Right ventricle myocardium superior (tissue), 1 donor: ENCODE results near the gene MOB2. TPM values are rescaled to one million over a fixed set of nuclear protein-coding genes. Genes with fewer than 3 reads are reported as not detected.

Experiments used
- ATAC-seq: fragments of 200-7000 bp; cut with Tn5 transposase; one replicate; pipeline ENCODE4 v1.9.1; 2020; ENCODE audit warnings: mild to moderate bottlenecking; ENCODE audit not compliant: poor library complexity
- DNase-seq: peaks from one replicate; pipeline ENCODE4 v3.0.0-alpha.2; 2020
- intact Hi-C: fragments of 100-400 bp; cut with DNase I; formaldehyde crosslinking; loops from one replicate; pipeline ENCODE4 v1.11.2; 2022
- long read RNA-seq: library from polyadenylated mRNA; unstranded; transcript quantifications from one replicate; pipeline ENCODE4 v2.0.0, GENCODE V29; 2021
- total RNA-seq: library from RNA; stranded (reverse); fragmentation: NEBNext Ultra II Directional; extraction: Animal tissue kit (Norgen Biotek cat#: 25700); gene quantifications from one replicate; pipeline ENCODE4 v1.2.1, GENCODE V29; 2021
- donor health status: DM: no; HTN: yes; CAD: no; lungs with severe emphysema.

MOB2 gene, protein sequence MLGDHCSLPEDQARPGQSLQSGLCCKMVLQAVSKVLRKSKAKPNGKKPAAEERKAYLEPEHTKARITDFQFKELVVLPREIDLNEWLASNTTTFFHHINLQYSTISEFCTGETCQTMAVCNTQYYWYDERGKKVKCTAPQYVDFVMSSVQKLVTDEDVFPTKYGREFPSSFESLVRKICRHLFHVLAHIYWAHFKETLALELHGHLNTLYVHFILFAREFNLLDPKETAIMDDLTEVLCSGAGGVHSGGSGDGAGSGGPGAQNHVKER
- total RNA-seq, result 46.1 TPM
- long read RNA-seq, partial matches to known transcripts, result 58 of 74 reads
- long read RNA-seq, other reads (novel, unspliced or antisense), result 11 of 74 reads

DNA sequence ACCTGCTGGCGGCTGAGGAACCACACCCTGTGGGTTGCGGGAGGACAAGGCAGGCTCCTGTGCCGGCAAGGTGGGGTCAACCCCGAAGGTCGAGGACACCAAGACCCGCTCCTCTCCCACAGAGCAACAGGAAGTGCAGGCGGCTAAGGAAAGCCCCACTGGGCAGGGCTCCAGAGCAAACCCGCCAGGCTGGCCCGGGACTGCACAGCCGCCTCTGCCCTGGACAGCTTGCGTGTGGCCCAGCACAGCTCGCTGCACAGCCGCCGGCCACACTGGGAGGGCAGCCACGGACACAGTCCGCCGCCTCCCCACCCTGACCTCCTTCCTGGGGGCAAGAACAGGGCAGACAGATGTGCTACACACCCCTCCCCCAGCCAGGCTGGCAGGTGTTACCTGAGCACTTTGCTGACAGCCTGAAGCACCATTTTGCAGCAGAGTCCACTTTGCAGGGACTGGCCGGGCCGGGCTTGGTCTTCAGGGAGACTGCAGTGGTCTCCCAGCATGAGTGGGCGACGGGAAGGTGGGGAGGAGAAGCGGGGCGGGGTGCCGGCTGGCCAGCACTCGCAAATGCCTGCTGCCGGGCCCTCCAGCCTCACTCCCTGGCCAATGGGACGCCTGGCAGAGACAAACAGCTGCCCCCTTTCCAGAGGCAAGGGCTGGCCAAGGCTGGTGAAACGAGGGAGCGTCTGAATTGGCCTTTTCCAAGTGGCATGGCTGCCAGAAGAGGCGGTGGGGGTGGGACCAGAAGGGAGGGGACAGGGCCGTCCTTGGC is at the start of gene MOB2:
Gene MOB2 (minus strand): TSS at position 726 of the 772 bp plus-strand sequence. CDS start 223 bp downstream, at position 503.
- DNase-seq (peak; percentile 61), ATAC-seq (peak; percentile 64)
- intact Hi-C loops, result no loop called here

DNA sequence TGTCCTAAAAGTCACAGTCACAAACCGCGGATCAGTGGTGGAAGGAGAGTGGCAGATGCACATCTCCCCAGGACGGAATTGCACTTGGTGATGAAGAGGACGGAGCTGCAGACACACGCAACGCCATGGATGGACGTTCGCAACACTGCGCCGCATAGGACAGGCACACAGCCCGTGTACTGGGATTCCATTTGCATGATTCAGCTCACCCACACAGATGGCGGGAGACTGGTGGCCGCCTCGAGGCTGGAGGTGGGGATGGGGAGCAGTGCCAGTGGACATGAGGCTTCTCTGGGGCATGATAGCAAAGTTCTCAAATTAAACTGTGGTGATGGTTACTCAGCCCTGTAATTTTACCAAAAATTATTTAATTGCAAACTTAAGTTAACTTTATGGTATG is 48.1 kb upstream of the MOB2 start:
- intact Hi-C loops, result loop anchor here (10.0 kb wide), 1 partner anchor 230 kb away; the partner anchor contains the start of gene TOLLIP
- DNase-seq, result no peak
- no peak for ATAC-seq

DNA sequence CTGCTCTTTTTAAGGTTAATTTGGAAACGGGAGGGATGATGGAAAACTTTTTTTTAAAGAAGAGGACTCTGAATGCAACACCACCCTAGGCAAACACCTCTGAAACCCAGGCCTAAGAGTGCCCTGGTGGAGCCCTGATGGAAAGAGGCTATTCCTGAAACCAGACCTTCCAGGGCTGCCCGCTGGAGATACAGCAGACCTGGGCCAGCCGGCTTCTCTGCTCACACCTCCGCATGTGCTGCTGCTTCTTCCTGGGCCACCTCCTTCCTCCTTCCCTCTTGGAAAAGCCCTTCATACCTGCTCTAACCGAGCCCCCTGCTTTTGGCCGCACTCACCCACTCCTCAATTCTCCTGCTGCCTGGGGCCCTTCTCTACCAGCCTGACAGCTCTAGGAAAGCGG is 47.6 kb upstream of the MOB2 start:
- intact Hi-C loops, result loop anchor here (10.0 kb wide), 1 partner anchor 229 kb away; the partner anchor contains the start of gene TOLLIP
- DNase-seq (peak; percentile 16), ATAC-seq (no peak)

DNA sequence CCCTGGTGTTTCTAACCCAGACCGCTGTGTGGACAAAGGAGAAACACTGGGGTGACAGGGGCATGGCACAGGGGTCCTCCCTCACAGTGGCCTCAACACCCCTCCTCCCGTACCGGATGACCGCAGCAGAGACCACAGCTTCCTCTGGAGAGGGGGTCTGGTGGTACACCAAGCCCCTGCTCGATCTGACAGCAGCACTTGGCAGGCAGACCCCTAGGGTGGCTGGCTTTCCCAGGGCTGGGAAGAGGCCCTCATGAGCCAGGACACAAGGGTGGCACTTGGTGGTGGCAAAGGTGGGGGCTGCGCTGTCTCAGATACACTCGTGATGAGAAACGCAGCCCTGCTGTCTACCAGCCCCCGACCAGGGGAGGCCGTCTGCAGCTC is 46.8 kb upstream of the MOB2 start:
- DNase-seq (peak; percentile 31), ATAC-seq (no peak)
- intact Hi-C loops, result loop anchor here (10.0 kb wide), 1 partner anchor 229 kb away; the partner anchor contains the start of gene TOLLIP

DNA sequence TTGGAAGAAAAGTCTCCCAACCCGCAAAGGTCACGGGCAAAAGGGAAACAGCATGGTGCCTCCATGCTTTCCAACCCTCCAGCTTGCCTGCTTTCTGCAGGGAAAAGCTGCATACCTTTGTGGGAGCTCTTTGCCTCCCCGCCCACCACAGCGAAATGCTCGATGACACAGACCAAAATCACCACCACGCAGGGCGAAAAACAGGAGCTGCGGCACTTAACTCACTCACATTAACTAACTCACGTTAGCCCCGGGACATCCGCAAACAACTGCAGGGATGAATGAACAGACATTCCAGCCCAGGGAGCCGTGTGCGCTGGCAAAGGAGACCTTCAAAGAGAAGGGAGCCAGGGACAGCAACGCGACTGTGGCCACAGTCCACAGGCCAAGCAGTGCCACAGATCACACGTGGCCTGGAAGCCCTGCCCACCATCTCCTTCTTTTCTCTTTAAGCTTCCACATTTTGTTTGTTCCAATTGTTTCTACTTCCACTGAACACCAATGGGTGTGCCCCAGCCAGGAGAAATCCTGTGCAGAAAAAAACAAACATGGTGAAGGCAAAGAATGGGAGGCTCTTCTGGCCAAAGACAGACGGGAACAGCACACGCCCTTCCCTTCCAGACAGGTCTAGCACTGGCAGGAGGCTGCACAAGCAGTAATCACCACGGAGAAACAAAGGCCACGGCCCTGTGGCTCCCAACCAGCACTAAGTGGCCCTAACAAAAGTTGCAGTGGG is 46.2 kb upstream of the MOB2 start:
- DNase-seq (peak; percentile 32), ATAC-seq (no peak)
- intact Hi-C loops, result loop anchor here (10.0 kb wide), 1 partner anchor 228 kb away; the partner anchor contains the start of gene TOLLIP

DNA sequence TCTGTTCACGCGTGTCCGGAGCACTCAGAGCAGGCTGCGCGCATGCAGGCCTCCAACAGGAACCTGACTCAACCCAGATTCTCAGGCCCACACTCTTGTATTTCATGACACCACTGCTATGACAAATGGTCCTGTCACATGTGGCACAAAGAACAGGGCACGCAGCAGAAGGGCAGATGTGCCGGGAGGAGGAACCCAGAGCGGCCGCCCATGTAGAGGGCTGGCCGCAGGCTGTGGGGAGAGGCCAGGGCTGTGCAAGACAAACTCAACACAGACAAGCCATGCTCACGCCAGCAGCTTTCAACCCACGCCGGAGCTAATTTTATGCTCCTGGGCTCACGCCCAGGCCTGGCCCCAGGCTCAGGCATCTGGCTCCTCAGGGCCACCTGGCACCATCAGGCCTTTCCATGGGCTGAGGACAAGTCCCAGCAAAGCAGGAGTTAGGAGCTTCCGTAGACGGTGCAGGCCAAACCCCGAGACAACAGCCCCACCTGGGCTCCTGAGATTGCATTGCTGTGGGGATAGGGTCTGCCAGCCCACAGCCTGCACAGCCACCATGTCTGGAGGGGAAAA is 45.5 kb upstream of the MOB2 start:
- peak; percentile 92 for ATAC-seq
- intact Hi-C loops, result loop anchor here (10.0 kb wide), 1 partner anchor 227 kb away; the partner anchor contains the start of gene TOLLIP

DNA sequence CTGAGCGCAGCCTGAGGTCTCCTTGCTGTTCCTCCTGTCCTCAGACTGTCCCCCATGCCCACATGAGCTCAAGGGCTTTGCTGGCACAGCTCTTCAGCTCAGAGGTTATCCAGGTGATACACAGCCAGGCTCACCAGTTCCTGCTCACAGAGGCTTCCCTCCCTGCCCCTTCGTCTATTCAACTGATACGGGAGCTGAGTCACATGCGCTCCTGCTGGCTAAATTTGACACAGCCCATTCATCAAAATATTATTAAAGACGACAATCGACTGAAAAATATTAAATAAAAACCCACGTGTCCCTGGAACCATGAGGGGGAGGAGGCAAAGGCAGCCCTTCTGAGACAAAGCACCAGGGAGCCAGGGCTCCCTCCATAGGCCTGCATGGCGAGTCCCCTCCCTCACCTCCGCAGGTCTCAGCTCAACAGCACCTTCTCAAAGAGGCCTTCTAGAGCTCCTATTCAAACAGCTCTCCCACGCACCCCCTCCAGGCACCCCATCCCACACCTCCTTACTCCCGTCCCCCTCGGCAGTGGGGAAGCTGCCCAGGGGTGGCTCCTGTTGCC is 45.0 kb upstream of the MOB2 start:
- intact Hi-C loops, result loop anchor here (10.0 kb wide), 1 partner anchor 227 kb away; the partner anchor contains the start of gene TOLLIP
- DNase-seq (peak; percentile 37), ATAC-seq (peak; percentile 55)

More for the DNA sequence above, 45.5 kb upstream of the MOB2 start:
- peak; percentile 86 for DNase-seq

DNA sequence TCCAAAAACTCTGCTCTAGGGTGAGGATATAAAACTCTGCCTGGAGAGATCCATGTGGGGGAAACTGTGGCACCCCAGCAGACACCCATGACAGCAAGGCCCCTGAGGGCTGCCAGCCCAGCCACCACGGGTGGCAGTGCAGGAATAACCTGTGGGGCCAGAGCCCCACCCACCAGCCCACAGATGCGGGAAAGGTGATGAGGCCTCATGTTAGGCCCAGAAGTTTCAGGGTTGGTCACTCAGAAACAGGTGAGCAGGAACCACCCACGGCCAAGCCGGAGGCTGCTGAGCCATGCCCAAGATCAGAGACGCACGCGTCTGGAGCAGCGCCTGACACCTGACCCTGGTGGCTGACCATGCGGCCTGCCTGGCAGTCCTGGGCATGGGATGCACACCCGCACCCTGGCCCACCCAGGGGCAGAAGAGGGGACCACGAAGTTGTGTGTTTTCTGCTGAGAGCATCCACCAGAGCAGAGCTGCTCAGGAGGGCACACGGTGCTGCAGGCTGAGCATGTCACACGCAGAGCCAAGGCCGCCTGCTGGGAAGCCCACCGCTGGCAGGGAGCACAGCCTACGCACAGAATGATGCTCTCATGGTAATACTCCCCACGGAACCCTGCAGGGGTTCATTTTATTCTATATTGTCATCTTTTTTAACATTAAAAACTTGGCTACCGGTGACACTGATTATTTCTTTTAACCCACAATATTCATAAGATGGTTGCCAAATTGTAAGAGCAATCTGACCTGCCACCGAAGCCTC is 44.3 kb upstream of the MOB2 start:
- intact Hi-C loops, result loop anchor here (10.0 kb wide), 1 partner anchor 226 kb away; the partner anchor contains the start of gene TOLLIP
- DNase-seq, result peak; percentile 29
- no peak for ATAC-seq

DNA sequence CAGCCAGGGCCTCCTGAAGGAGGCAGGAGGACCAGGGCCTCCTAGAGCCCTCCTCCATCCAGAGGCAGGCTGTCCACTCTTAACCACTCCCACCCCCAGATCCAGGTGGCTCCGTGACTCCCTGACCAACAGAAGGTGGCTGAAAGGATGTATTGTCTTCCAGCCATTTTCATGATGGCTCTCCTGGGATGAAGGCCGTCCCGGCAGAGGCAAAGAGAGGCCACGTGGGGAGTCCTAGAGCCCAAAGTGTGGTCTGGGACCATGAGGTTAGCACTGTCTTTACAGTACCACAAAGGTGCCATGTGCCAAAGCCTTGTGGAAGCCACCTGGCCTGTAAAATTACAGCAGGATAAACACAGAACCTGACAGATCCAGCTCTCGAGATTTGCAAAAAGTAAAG is 43.2 kb upstream of the MOB2 start:
- no peak for ATAC-seq
- intact Hi-C loops, result loop anchor here (10.0 kb wide), 1 partner anchor 225 kb away; the partner anchor contains the start of gene TOLLIP
- no peak for DNase-seq

DNA sequence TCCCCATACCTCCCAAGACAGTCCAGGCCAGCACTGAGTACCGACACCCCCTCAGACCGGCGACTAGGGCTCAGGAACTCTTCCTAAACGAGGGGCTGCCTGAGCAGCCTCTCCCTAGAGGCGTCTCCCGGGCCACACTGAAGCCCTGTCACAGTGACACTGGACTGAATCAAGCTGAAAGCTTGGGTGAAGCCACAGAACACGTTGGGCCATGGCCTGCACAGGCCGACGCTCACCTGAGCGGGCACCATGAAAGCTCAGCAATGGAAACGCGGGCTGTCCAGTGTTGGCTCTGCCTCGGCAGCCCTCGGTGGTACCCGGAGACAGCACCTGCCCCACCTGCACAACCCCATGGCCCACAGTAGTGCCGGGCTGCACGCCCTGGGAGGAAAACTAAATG is 42.7 kb upstream of the MOB2 start:
- intact Hi-C loops, result no loop called here
- no peak for DNase-seq
- ATAC-seq, result no peak

DNA sequence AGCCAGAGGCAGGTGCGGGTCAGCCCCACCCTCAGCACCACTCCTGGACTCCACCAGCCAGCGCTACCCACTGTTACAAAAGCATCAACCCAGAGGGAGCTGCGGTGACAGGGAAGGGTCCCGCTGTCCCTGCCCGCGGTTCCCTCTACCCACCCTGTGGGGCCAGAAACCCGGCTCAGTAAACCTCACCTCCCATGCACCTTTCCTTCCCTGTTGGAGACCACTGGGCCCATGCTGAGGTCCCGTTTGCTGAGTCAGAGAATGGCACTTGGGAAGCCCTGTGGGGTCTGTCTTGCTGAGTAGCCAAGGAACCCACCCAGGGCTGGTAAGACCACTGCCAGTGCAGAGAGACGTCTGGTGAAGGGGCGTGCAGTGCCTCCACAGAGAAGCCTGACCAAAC is 42.1 kb upstream of the MOB2 start:
- DNase-seq (no peak), ATAC-seq (no peak)
- intact Hi-C loops, result no loop called here

DNA sequence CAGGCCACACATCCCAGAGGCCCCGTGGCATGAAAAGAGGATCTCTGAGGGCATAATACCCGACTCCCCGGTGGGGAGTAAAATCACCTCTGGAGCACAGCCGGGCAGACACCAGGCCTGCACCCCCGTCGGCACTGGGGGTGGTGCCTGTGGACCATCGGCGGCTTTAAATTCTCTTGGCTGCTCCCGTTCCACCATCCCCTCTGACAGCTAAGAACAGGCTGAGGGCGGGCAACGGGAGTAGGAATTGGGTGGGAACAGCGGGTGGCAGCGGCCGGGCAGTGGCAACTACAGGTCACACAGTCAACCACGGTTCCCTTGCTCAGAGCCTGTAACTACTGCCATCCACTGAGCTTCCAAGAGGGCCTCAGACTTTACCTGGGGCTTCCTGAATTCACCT is 40.2 kb upstream of the MOB2 start:
- ATAC-seq (no peak), DNase-seq (peak; percentile 39)
- intact Hi-C loops, result no loop called here

DNA sequence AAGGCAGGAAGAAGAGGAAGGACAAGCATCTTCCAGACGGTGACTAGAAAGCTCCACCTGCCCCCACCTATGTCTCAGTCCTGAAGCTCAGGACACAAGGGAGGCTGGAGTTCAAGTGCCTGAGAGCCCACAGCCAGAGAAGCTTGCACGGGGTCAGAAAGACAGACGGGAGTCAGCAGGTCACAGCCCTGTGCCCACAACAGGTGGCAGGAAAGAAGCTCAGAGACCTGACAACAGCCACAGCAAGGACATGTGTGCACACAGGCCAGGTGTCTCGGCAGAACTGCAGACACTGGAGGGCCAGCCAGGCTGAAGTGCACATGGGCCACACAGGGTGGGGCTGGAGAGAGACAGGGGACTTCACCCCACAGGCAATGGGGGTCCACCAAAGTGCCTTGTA is 37.2 kb upstream of the MOB2 start:
- DNase-seq (no peak), ATAC-seq (no peak)
- intact Hi-C loops, result no loop called here

DNA sequence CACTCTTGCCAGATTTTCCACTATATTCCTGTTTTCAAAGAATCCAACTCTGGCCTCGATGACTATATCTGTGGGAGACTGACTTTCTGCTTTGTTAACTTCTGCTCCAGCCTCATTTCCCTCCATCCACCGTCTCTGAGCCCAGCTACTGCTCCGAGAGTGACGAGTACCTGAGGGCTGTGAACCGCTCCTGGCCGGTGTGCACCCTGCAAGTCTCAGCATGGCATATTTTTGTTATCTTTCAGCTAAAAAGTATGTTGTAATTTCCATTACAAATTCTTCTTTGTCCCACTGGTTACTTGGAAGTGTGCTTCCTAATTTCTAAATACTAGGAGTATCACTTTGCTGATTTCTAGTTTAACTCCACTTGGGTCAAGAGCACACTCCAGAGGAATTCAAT is 36.5 kb upstream of the MOB2 start:
- intact Hi-C loops, result no loop called here
- DNase-seq (no peak), ATAC-seq (no peak)

DNA sequence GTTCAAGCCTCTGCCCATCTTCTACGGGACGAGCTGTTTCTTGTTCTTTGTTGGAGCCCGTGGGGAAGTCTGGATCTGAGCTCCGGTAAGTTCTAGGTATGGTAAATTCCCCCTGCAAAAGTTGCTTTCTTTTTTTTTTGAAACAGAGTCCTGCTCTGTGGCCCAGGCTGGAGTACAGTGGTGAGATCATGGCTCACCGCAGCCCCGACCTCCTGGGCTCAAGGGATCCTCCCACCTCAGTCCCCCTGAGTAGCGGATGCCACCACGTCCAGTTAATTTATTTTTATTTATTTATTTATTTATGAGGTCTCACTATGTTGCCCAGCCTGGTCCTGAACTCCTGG is 35.5 kb upstream of the MOB2 start:
- DNase-seq, result no peak
- intact Hi-C loops, result no loop called here
- ATAC-seq, result no peak

DNA sequence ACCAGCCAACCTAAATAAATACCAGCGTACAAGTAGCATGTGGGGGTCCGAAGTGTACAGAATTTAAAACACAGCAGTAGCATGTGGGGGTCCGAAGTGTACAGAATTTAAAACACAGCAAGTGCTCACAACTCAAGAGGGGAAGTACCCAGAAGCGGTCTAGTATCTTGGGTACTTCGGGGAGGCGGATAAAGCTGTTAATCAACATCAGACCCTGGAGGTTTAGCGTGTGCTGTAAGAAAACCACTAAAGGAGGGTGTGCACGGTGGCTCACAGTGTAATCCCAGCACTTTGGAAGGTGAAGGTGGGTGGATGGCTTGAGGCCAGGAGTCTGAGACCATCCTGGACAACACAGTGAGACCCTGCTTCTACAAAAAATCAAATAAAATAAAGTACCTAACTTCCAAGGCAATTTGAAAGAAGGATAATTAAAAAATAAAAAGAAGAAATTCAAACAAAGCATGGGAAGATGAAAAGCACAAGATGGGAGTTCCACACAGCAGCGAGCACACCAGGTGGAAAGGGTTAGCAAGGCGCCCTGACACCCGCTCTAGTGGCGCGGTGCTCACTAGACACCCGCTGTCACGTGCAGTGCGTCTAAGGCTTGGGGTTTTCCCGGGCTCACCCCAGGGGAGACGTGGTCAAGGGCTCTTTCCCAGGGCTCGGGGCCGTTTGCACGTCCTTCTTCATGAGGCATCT is 35.0 kb upstream of the MOB2 start:
- ATAC-seq (no peak), DNase-seq (no peak)
- intact Hi-C loops, result no loop called here

DNA sequence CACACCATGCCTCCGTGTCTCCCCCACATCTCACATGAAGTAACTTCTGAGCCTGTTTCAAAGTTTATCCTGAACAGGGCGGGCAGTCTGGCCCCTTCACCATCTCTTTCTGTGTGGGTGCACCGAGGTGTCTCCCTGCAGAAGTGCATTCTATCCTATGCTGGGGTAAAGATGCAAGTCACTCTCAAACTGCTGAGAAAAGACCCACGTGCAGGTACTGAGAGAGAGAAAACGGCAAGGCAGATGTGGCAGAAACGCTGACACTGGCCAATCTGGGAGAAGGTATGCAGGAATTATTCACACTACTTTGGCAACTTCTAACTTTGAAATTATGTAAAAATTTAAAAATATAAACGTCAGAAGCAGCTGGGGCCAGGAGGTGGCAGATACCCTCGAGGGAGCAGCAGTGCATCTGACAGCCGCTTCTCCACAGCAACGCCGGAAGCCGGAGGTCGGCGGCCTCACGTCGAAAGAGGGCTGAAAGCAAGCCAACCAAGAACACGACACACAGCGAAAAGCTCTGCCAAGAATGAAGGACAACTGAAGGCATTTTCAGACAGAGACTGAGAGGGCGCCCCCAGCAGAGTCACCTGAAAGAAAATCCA is 34.2 kb upstream of the MOB2 start:
- ATAC-seq (peak; percentile 45), DNase-seq (peak; percentile 50)
- intact Hi-C loops, result no loop called here
